Smooth muscle cell (in vitro differentiated cells): ENCODE measurements around the gene KRT72. TPM values are rescaled to one million over a fixed set of nuclear protein-coding genes. Genes with fewer than 3 reads are reported as not detected.

Experiments used
- DNase-seq: peaks from one replicate; lab custom pipeline; 2025; ENCODE audit not compliant: unreplicated experiment; lab: John Stamatoyannopoulos, UW
- H2AFZ ChIP-seq: fragments of 200-600 bp; sonication (generic); 2 replicates; pipeline ENCODE4 v1.6.0; 2016; ENCODE audit warnings: antibody characterized with exemption, low read depth, mild to moderate bottlenecking
- H3F3A ChIP-seq: fragments of 200-600 bp; sonication (generic); 2 replicates; pipeline ENCODE4 v1.6.0; 2017; ENCODE audit warnings: antibody characterized with exemption, low read depth
- H3K27ac ChIP-seq: fragments of 200-600 bp; sonication (generic); 2 replicates; pipeline ENCODE4 v1.5.1; 2016; ENCODE audit warnings: low read depth, mild to moderate bottlenecking
- H3K27me3 ChIP-seq: fragments of 200-600 bp; sonication (generic); 2 replicates; pipeline ENCODE4 v1.6.1; 2016; ENCODE audit warnings: low read depth, mild to moderate bottlenecking
- H3K36me3 ChIP-seq: fragments of 200-600 bp; sonication (generic); 2 replicates; pipeline ENCODE4 v1.5.1; 2016; ENCODE audit warnings: low read depth
- H3K4me1 ChIP-seq: fragments of 200-600 bp; sonication (generic); 2 replicates; pipeline ENCODE4 v1.5.1; 2016; ENCODE audit warnings: low read depth
- H3K4me2 ChIP-seq: fragments of 200-600 bp; sonication (generic); 2 replicates; pipeline ENCODE4 v1.6.0; 2016; ENCODE audit warnings: mild to moderate bottlenecking
- H3K4me3 ChIP-seq: fragments of 200-600 bp; sonication (generic); 2 replicates; pipeline ENCODE4 v1.5.1; 2016; ENCODE audit warnings: mild to moderate bottlenecking
- H3K79me2 ChIP-seq: fragments of 200-600 bp; sonication (generic); 2 replicates; pipeline ENCODE4 v1.6.0; 2016; ENCODE audit warnings: low read depth, mild to moderate bottlenecking
- H3K9ac ChIP-seq: fragments of 200-600 bp; sonication (generic); 2 replicates; pipeline ENCODE4 v1.6.0; 2016; ENCODE audit warnings: low read depth
- H3K9me3 ChIP-seq: fragments of 200-600 bp; sonication (generic); replicated peaks from 2 replicates; pipeline ENCODE4 v1.5.1; 2016; ENCODE audit warnings: low read depth
- H4K20me1 ChIP-seq: fragments of 200-600 bp; sonication (generic); 2 replicates; pipeline ENCODE4 v1.6.0; 2016; ENCODE audit warnings: low read depth
- WGBS: methylation state at CpG from one replicate; pipeline ENCODE4 v1.1.7; 2016; ENCODE audit warnings: low lambda C conversion rate; 5-methylcytosine and 5-hydroxymethylcytosine counted together
- polyA plus RNA-seq: library from polyadenylated mRNA; unstranded; fragments of >200 nt; fragmentation: Nextera tagmentation; extraction: Ambion mirVana; gene quantifications from 2 replicates; pipeline ENCODE4 v1.2.1, GENCODE V29; 2016
- total RNA-seq: library from RNA; depleted of rRNA; stranded (reverse); fragments of >200 nt; gene quantifications from 2 replicates; pipeline ENCODE4 v1.2.3, GENCODE V29; 2014
- TF ChIP-seq, protein P1 (sequence below): fragments of 200-600 bp; sonication (generic); IDR thresholded peaks from 2 replicates; pipeline ENCODE4 v1.5.1; 2017; ENCODE audit warnings: borderline replicate concordance, mild to moderate bottlenecking, antibody characterized with exemption; ENCODE audit not compliant: insufficient read depth, poor library complexity, severe bottlenecking

Gene KRT72
- total and polyA plus RNA-seq, 2 experiments from 2014 or later: not detected

DNA sequence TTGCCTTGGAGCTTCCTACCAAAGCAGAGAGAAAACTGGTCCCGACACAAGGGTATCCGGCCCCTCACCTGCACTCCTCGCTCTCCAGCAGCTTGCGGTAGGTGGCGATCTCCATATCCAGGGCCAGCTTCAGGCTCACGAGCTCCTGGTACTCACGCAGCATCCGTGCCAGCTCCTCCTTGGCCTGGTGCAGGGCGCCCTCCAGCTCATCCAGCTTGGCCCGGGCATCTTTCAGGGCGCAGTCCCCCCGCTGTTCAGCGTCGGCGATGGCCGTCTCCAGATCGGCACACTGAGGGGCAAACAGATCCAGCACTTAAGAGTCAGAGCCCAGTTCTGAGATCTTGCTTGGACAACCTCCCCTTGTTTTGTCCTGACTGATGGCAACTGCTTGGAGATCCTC, 13.7 kb downstream of the KRT72 start:
- Histone ChIP-seq H3K27me3 (no peaks in the 10 kb centered on the region), H3K79me2 (no peaks in the 10 kb centered on the region), H3K36me3 (no peaks in the 10 kb centered on the region), H3K9me3 (no peaks in the 10 kb centered on the region), H2AFZ (no peak overlapping the region), H3K9ac (no peak overlapping the region), H3F3A (no peaks in the 10 kb centered on the region), H3K4me1 (no peaks in the 10 kb centered on the region), H3K27ac (no peak overlapping the region), H3K4me2 (no peak overlapping the region), H4K20me1 (no peaks in the 10 kb centered on the region), H3K4me3 (no peak overlapping the region)
- DNase-seq: no peak
- 89% methylated on average over 17 of the region's 17 CpGs for WGBS
- TF ChIP-seq, protein P1, sequence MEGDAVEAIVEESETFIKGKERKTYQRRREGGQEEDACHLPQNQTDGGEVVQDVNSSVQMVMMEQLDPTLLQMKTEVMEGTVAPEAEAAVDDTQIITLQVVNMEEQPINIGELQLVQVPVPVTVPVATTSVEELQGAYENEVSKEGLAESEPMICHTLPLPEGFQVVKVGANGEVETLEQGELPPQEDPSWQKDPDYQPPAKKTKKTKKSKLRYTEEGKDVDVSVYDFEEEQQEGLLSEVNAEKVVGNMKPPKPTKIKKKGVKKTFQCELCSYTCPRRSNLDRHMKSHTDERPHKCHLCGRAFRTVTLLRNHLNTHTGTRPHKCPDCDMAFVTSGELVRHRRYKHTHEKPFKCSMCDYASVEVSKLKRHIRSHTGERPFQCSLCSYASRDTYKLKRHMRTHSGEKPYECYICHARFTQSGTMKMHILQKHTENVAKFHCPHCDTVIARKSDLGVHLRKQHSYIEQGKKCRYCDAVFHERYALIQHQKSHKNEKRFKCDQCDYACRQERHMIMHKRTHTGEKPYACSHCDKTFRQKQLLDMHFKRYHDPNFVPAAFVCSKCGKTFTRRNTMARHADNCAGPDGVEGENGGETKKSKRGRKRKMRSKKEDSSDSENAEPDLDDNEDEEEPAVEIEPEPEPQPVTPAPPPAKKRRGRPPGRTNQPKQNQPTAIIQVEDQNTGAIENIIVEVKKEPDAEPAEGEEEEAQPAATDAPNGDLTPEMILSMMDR: no peak

DNA sequence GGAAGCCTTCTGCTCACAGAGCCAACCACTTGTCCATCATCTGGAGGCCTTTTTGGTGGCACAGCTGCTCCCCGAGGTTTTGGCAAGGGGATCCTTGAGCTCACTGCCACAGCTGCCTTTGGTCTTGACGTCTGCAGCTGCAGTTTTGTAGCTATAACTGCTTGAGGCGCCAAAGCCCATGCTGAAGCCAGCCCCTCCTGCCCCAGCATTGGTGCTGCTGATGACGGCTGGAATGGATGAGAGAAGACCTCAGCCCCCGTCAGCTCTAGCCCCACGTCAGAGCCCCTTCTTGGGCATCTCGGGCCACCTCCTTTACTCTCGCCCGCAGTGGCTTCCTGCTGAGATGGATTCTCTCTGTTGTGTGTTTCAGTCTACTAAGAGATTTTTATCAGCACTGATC, 15.3 kb downstream of the KRT72 start:
- no peaks in the 10 kb centered on the region for H3K79me2 ChIP-seq
- H3K4me1 ChIP-seq: no peaks in the 10 kb centered on the region
- no peaks in the 10 kb centered on the region for H3F3A ChIP-seq
- no peak overlapping the region for H3K9ac ChIP-seq
- H3K4me2 ChIP-seq: no peak overlapping the region
- no peak overlapping the region for H2AFZ ChIP-seq
- TF ChIP-seq, protein P1: no peak
- H3K4me3 ChIP-seq: no peak overlapping the region
- no peaks in the 10 kb centered on the region for H3K27me3 ChIP-seq
- 71% methylated on average over 9 of the region's 9 CpGs for WGBS
- H3K36me3 ChIP-seq: no peaks in the 10 kb centered on the region
- H3K9me3 ChIP-seq: no peaks in the 10 kb centered on the region
- no peaks in the 10 kb centered on the region for H4K20me1 ChIP-seq
- H3K27ac ChIP-seq: no peak overlapping the region
- DNase-seq: no peak

DNA sequence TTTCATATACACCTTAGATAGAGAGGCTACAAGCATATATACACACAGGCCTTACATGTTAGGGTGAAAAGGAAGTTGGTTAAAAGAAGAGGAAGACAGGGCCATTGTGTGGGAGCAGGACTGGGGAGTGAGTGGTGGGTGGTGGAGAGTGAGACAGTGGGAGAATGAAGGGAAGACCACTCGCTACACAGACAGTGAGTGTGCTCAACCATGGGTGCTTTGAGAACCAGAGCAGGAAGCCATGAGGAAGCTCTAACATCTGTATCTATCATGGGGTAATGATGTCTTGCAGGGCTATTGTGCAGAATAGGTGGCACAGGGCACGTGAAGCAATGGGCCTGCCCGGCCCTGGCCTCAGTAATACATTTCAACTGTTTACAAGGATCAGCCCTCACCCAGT, 16.2 kb downstream of the KRT72 start:
- DNase-seq: no peak
- no peaks in the 10 kb centered on the region for H4K20me1 ChIP-seq
- H3K36me3 ChIP-seq: no peaks in the 10 kb centered on the region
- 88% methylated on average over 3 of the region's 3 CpGs for WGBS
- no peak overlapping the region for H3K27ac ChIP-seq
- no peak overlapping the region for H3K4me2 ChIP-seq
- no peaks in the 10 kb centered on the region for H3K4me1 ChIP-seq
- H3K4me3 ChIP-seq: no peak overlapping the region
- H3K9ac ChIP-seq: no peak overlapping the region
- TF ChIP-seq, protein P1: no peak
- no peaks in the 10 kb centered on the region for H3K9me3 ChIP-seq
- H2AFZ ChIP-seq: no peak overlapping the region
- no peaks in the 10 kb centered on the region for H3F3A ChIP-seq
- H3K79me2 ChIP-seq: no peaks in the 10 kb centered on the region
- no peaks in the 10 kb centered on the region for H3K27me3 ChIP-seq

DNA sequence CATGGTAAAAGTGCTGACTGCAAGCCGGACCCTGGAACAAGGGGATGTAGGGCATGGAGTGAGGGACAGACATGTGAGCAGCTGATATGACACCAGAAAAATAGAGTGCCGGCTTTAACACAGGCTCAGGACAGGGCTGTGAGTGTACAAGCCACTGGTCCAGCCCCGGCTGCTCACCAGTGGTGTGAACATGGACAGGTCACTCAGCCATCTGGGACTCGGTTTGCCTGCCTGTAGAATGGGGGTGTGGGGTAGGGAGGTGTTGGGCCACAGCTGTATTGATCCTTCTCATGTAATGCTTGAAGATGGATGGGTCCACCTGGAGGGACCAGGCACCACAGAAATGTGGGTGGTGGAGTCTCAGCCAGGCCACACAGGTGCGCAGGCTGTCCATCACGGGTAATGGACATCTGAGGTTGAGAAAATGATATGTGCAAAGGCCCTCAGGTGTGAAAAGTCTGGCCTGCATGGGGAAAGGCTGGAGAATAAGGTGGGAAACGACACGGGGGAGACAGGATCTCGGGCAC, 17.0 kb downstream of the KRT72 start:
- WGBS: 87% methylated on average over 9 of the region's 9 CpGs
- H3K79me2 ChIP-seq: no peaks in the 10 kb centered on the region
- no peak for DNase-seq

More for the DNA sequence above, 17.0 kb downstream of the KRT72 start:
- Histone ChIP-seq H4K20me1 (no peaks in the 10 kb centered on the region), H3K4me3 (no peak overlapping the region), H2AFZ (no peak overlapping the region), H3K36me3 (no peaks in the 10 kb centered on the region), H3K4me1 (no peaks in the 10 kb centered on the region), H3K9me3 (no peaks in the 10 kb centered on the region), H3K27ac (no peak overlapping the region), H3K9ac (no peak overlapping the region), H3K4me2 (no peak overlapping the region), H3K27me3 (no peaks in the 10 kb centered on the region), H3F3A (no peaks in the 10 kb centered on the region)
- TF ChIP-seq, protein P1: no peak
